Measurements from ENCODE around the gene LHFPL6. TPM values are rescaled to one million over a fixed set of nuclear protein-coding genes. Genes with fewer than 3 reads are reported as not detected.

LHFPL6 gene
- total and polyA plus RNA-seq, 2 experiments from 2014 or later: 7.8 to 9.5 TPM

DNA sequence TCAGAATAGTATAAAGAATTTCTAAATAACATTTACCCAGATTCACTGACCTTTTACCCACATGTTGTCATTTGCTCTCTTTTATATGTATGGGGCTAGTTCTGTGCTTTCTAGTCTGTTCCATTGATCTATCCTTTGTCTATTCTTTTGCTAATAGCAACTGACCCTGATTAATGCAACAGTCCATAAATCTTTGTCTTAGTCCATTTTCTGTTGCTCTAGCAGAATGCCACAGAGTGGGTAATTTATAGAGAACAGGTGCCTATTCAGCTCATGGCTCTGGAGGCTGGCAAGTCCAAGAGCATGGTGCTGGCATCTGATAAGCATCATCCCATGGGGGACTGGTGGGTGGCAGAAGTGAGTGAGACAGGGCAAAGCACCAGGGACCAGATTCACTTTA, 52.1 kb downstream of the LHFPL6 start (continued):
- TF ChIP-seq, protein P1, sequence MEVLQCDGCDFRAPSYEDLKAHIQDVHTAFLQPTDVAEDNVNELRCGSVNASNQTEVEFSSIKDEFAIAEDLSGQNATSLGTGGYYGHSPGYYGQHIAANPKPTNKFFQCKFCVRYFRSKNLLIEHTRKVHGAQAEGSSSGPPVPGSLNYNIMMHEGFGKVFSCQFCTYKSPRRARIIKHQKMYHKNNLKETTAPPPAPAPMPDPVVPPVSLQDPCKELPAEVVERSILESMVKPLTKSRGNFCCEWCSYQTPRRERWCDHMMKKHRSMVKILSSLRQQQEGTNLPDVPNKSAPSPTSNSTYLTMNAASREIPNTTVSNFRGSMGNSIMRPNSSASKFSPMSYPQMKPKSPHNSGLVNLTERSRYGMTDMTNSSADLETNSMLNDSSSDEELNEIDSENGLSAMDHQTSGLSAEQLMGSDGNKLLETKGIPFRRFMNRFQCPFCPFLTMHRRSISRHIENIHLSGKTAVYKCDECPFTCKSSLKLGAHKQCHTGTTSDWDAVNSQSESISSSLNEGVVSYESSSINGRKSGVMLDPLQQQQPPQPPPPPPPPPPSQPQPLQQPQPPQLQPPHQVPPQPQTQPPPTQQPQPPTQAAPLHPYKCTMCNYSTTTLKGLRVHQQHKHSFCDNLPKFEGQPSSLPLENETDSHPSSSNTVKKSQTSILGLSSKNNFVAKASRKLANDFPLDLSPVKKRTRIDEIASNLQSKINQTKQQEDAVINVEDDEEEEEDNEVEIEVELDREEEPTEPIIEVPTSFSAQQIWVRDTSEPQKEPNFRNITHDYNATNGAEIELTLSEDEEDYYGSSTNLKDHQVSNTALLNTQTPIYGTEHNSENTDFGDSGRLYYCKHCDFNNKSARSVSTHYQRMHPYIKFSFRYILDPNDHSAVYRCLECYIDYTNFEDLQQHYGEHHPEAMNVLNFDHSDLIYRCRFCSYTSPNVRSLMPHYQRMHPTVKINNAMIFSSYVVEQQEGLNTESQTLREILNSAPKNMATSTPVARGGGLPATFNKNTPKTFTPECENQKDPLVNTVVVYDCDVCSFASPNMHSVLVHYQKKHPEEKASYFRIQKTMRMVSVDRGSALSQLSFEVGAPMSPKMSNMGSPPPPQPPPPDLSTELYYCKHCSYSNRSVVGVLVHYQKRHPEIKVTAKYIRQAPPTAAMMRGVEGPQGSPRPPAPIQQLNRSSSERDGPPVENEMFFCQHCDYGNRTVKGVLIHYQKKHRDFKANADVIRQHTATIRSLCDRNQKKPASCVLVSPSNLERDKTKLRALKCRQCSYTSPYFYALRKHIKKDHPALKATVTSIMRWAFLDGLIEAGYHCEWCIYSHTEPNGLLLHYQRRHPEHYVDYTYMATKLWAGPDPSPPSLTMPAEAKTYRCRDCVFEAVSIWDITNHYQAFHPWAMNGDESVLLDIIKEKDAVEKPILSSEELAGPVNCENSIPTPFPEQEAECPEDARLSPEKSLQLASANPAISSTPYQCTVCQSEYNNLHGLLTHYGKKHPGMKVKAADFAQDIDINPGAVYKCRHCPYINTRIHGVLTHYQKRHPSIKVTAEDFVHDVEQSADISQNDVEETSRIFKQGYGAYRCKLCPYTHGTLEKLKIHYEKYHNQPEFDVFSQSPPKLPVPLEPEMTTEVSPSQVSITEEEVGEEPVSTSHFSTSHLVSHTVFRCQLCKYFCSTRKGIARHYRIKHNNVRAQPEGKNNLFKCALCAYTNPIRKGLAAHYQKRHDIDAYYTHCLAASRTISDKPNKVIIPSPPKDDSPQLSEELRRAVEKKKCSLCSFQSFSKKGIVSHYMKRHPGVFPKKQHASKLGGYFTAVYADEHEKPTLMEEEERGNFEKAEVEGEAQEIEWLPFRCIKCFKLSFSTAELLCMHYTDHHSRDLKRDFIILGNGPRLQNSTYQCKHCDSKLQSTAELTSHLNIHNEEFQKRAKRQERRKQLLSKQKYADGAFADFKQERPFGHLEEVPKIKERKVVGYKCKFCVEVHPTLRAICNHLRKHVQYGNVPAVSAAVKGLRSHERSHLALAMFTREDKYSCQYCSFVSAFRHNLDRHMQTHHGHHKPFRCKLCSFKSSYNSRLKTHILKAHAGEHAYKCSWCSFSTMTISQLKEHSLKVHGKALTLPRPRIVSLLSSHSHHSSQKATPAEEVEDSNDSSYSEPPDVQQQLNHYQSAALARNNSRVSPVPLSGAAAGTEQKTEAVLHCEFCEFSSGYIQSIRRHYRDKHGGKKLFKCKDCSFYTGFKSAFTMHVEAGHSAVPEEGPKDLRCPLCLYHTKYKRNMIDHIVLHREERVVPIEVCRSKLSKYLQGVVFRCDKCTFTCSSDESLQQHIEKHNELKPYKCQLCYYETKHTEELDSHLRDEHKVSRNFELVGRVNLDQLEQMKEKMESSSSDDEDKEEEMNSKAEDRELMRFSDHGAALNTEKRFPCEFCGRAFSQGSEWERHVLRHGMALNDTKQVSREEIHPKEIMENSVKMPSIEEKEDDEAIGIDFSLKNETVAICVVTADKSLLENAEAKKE (CRISPR knock-in tag; IDR thresholded peaks at IDR 0.05): no peak
- TF ChIP-seq ZNF331 (CRISPR knock-in tag; IDR thresholded peaks at IDR 0.05; ENCODE audit: low read depth): no peak
- TF ChIP-seq, protein P2, sequence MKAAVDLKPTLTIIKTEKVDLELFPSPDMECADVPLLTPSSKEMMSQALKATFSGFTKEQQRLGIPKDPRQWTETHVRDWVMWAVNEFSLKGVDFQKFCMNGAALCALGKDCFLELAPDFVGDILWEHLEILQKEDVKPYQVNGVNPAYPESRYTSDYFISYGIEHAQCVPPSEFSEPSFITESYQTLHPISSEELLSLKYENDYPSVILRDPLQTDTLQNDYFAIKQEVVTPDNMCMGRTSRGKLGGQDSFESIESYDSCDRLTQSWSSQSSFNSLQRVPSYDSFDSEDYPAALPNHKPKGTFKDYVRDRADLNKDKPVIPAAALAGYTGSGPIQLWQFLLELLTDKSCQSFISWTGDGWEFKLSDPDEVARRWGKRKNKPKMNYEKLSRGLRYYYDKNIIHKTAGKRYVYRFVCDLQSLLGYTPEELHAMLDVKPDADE (IDR thresholded peaks at IDR 0.05): no peak
- no peak for TF ChIP-seq CREB1 (CRISPR knock-in tag; IDR thresholded peaks at IDR 0.05; ENCODE audit: low read depth)
- no peak for TF ChIP-seq EZH2phosphoT487 (IDR thresholded peaks at IDR 0.05; ENCODE audit: unreplicated experiment)
- no peak for TF ChIP-seq JUNB (IDR thresholded peaks at IDR 0.05; ENCODE audit: unreplicated experiment)

DNA sequence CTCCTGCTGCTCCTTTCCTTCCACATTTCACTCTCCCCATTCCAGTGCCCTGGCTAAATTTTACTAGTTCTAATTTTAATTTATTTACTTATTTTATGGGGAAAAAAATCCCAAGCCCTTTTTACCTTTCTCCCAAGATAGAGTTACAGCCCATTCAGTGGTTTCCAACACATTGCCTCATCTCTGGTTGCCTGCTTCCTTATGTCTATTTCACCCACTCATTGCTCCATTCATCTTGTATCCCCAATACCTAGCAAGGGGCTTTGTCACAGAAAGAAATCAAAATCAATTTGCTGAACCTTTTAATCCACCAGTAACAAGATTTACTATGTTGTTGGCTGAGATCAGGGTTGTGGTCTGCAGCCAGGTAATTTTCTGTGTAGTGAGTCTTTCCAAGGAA, 55.9 kb downstream of the LHFPL6 start:
- H3K27ac Mint-ChIP-seq: no peak overlapping the region
- no peak overlapping the region for H3K4me3 ChIP-seq
- H3K79me2 ChIP-seq (replicated peaks; ENCODE audit: insufficient read depth): no peaks in the 10 kb centered on the region
- H3K36me3 Mint-ChIP-seq (ENCODE audit: low read depth): no peaks in the 10 kb centered on the region
- H3K9me2 ChIP-seq (ENCODE audit: insufficient read depth): no peaks in the 10 kb centered on the region
- TF ChIP-seq NANOG (IDR thresholded peaks at IDR 0.05; ENCODE audit: borderline replicate concordance) (no peak), EZH2 (IDR thresholded peaks at IDR 0.05; ENCODE audit: low read depth, unreplicated experiment) (no peak), EZH2phosphoT487 (IDR thresholded peaks at IDR 0.05; ENCODE audit: unreplicated experiment) (no peak)
- TF ChIP-seq, protein P3, sequence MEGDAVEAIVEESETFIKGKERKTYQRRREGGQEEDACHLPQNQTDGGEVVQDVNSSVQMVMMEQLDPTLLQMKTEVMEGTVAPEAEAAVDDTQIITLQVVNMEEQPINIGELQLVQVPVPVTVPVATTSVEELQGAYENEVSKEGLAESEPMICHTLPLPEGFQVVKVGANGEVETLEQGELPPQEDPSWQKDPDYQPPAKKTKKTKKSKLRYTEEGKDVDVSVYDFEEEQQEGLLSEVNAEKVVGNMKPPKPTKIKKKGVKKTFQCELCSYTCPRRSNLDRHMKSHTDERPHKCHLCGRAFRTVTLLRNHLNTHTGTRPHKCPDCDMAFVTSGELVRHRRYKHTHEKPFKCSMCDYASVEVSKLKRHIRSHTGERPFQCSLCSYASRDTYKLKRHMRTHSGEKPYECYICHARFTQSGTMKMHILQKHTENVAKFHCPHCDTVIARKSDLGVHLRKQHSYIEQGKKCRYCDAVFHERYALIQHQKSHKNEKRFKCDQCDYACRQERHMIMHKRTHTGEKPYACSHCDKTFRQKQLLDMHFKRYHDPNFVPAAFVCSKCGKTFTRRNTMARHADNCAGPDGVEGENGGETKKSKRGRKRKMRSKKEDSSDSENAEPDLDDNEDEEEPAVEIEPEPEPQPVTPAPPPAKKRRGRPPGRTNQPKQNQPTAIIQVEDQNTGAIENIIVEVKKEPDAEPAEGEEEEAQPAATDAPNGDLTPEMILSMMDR (conservative IDR thresholded peaks at IDR 0.05; ENCODE audit: low read depth in 2 of 2): no peak
- no peak overlapping the region for H3K27ac ChIP-seq (ENCODE audit: low read depth)
- ATAC-seq (no peak), DNase-seq (ENCODE audit: low spot score) (no peak)
- H3K4me1 ChIP-seq (ENCODE audit: insufficient read depth): peaks cover 14% of the 10 kb centered on the region
- H3K27me3 ChIP-seq (ENCODE audit: insufficient read depth): no peaks in the 10 kb centered on the region
- H4K20me1 ChIP-seq (replicated peaks; ENCODE audit: insufficient read depth): no peaks in the 10 kb centered on the region
- H3K4me3 Mint-ChIP-seq: no peak overlapping the region
- H3K4me1 Mint-ChIP-seq: peaks cover 21% of the 10 kb centered on the region
- no peaks in the 10 kb centered on the region for H3K27me3 Mint-ChIP-seq (ENCODE audit: insufficient read depth, low read depth, poor library complexity)
- no peaks in the 10 kb centered on the region for H3F3A ChIP-seq (replicated peaks; ENCODE audit: low read depth)
- no peaks in the 10 kb centered on the region for H3K36me3 ChIP-seq (ENCODE audit: insufficient read depth)
- H3K9me3 Mint-ChIP-seq: no peaks in the 10 kb centered on the region
- H2AFZ ChIP-seq: no peak overlapping the region
- no peak overlapping the region for H3K4me2 ChIP-seq

All from GM23338 (cell line).